Bronchial epithelial cell (primary cell): ENCODE measurements around the gene DAAM2. TPM values are rescaled to one million over a fixed set of nuclear protein-coding genes. Genes with fewer than 3 reads are reported as not detected.
A peak's percentile ranks its signal among the peaks of the same experiment; 100 is the strongest.

Experiments used
- DNase-seq: peaks from one replicate; pipeline ENCODE4 v3.0.0-alpha.2; 2010; ENCODE audit warnings: low read depth
- FAIRE-seq: peaks from 2 replicates; lab custom pipeline; 2011; peaks lifted over from hg19 to GRCh38; lab: Jason Lieb, UNC
- H3K27me3 ChIP-seq: 2 replicates; pipeline ENCODE4 v1.5.1; 2011; ENCODE audit warnings: low read length; ENCODE audit not compliant: control insufficient read depth, insufficient read depth
- H3K36me3 ChIP-seq: 2 replicates; pipeline ENCODE4 v1.5.1; 2011; ENCODE audit warnings: low read length; ENCODE audit not compliant: control insufficient read depth, insufficient read depth
- H3K4me3 ChIP-seq: 2 replicates; pipeline ENCODE4 v1.5.1; 2011; ENCODE audit warnings: mild to moderate bottlenecking, low read depth, low read length, control low read depth
- CTCF ChIP-seq: IDR thresholded peaks from 2 replicates; pipeline ENCODE4 v1.5.1; 2011; ENCODE audit warnings: mild to moderate bottlenecking, moderate library complexity, low read length, control low read depth, inconsistent platforms; ENCODE audit not compliant: insufficient read depth, severe bottlenecking
- total RNA-seq: library from RNA; depleted of rRNA; stranded (reverse); fragments of >200 nt; gene quantifications from 2 replicates; pipeline ENCODE4 v1.2.1, GENCODE V29; 2014

The DAAM2 gene
- total RNA-seq, 1 donor from 2014 or later = under 0.01 TPM

DNA sequence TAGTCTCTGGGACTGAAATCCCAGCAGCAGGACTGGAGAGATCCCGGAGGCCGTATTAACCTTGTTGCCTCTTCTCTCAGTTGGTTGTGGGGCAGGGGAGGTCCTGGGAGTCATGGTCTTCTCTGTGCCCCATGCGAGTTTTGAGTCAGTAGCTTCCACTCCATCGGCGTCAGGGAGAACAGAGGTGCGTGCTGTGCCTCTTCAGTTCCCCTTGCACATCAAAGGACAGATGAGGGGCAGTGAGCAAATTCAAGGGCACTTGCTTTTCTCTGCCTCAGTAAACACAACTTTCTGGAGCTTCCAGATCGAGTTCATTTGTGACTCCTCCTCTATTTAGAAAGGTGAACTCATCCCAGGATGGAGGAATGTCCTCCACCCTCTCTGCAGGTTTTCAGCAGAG lies 93.5 kb downstream of the DAAM2 start:
- no peak for FAIRE-seq
- no peaks in the 10 kb centered on the region for H3K36me3 ChIP-seq
- no peak for DNase-seq
- H3K4me3 ChIP-seq = no peak overlapping the region
- no peak for TF ChIP-seq CTCF
- no peaks in the 10 kb centered on the region for H3K27me3 ChIP-seq

GRCh38 chr6:39886871-39887270 lies 94.7 kb downstream of the DAAM2 start:
- no peak for TF ChIP-seq CTCF
- Histone ChIP-seq H3K36me3 (no peaks in the 10 kb centered on the region), H3K4me3 (no peak overlapping the region), H3K27me3 (no peaks in the 10 kb centered on the region)
- DNase-seq (no peak), FAIRE-seq (no peak)

GRCh38 chr6:39887692-39888450 lies 95.7 kb downstream of the DAAM2 start:
- H3K27me3 ChIP-seq = no peaks in the 10 kb centered on the region
- H3K4me3 ChIP-seq = no peak overlapping the region
- no peaks in the 10 kb centered on the region for H3K36me3 ChIP-seq
- DNase-seq = peak; percentile 39
- FAIRE-seq = no peak
- no peak for TF ChIP-seq CTCF

GRCh38 chr6:39889229-39889628 lies 97.1 kb downstream of the DAAM2 start:
- no peak overlapping the region for H3K4me3 ChIP-seq
- DNase-seq (no peak), FAIRE-seq (no peak)
- no peak for TF ChIP-seq CTCF
- no peaks in the 10 kb centered on the region for H3K36me3 ChIP-seq
- H3K27me3 ChIP-seq = no peaks in the 10 kb centered on the region

- DNase-seq (no peak), FAIRE-seq (no peak)
- H3K36me3 ChIP-seq = no peaks in the 10 kb centered on the region
- no peak for TF ChIP-seq CTCF
- H3K4me3 ChIP-seq = no peak overlapping the region
- H3K27me3 ChIP-seq = no peaks in the 10 kb centered on the region
Measured at GRCh38 chr6:39891353-39891752, 99.2 kb downstream of the DAAM2 start.

GRCh38 chr6:39891976-39892375 lies 99.8 kb downstream of the DAAM2 start:
- FAIRE-seq = no peak
- H3K4me3 ChIP-seq = no peak overlapping the region
- no peak for TF ChIP-seq CTCF
- no peaks in the 10 kb centered on the region for H3K27me3 ChIP-seq
- DNase-seq = no peak
- no peaks in the 10 kb centered on the region for H3K36me3 ChIP-seq
